Omental fat pad (tissue), 4 donors: ENCODE data around the gene MOCS2. TPM values are rescaled to one million over a fixed set of nuclear protein-coding genes. Genes with fewer than 3 reads are reported as not detected.

Source experiments
- ATAC-seq: fragments of 150-250 bp; one replicate; pipeline ENCODE4 v1.9.1; 2016; ENCODE audit warnings: mild to moderate bottlenecking, moderate library complexity; ENCODE audit not compliant: low FRiP score
- DNase-seq: peaks from one replicate; pipeline ENCODE4 v3.0.0-alpha.2; 2019; ENCODE audit warnings: low spot score
- CTCF ChIP-seq, 3 donors: fragments of 450-650 bp; IDR thresholded peaks; one replicate each; pipeline ENCODE4 v1.5.1; 2016 to 2017; ENCODE audit warnings: antibody characterized with exemption in 3 of 3, mild to moderate bottlenecking in 3 of 3, moderate library complexity in 2 of 3
- total RNA-seq, 4 donors: library from RNA; depleted of rRNA; stranded (reverse); fragments of >200 nt; gene quantifications; one replicate each; pipeline ENCODE4 v1.1.0, GENCODE V29; 2016

MOCS2 gene
- total RNA-seq, 4 donors from 2014 or later, result 24.1 to 45.3 (median 37.6) TPM

GRCh38 chr5:53111139-53111538, 1.6 kb upstream of the MOCS2 start:
- DNase-seq (no peak), ATAC-seq (no peak)
- TF ChIP-seq CTCF (IDR thresholded peaks at IDR 0.05), result no peak

- ATAC-seq (no peak), DNase-seq (no peak)
- no peak for TF ChIP-seq CTCF (IDR thresholded peaks at IDR 0.05)
Observed at GRCh38 chr5:53110156-53110555, 599 bp upstream of the MOCS2 start.

- DNase-seq (no peak), ATAC-seq (peak; percentile 21)
- TF ChIP-seq CTCF (IDR thresholded peaks at IDR 0.05), result no peak
Observed at GRCh38 chr5:53109056-53109442, 508 bp downstream of the MOCS2 start.

GRCh38 chr5:53105611-53106300, 3.8 kb downstream of the MOCS2 start:
- no peak for TF ChIP-seq CTCF (IDR thresholded peaks at IDR 0.05)
- DNase-seq (no peak), ATAC-seq (no peak)

- ATAC-seq (no peak), DNase-seq (no peak)
- TF ChIP-seq CTCF (IDR thresholded peaks at IDR 0.05), result no peak
Observed at GRCh38 chr5:53100606-53101005, 9.0 kb downstream of the MOCS2 start.

- no peak for TF ChIP-seq CTCF (IDR thresholded peaks at IDR 0.05)
- ATAC-seq (no peak), DNase-seq (no peak)
Observed at GRCh38 chr5:53099546-53099945, 10.0 kb downstream of the MOCS2 start.

- peak; percentile 76 for ATAC-seq
- TF ChIP-seq CTCF (IDR thresholded peaks at IDR 0.05), result peak in 1 of 3 donors; percentile 61
- DNase-seq, result peak; percentile 68
Observed at GRCh38 chr5:53095931-53096525, 13.5 kb downstream of the MOCS2 start.
